CD14-positive monocyte (primary cell): Measurements from ENCODE around the gene JARID2. TPM values are rescaled to one million over a fixed set of nuclear protein-coding genes. Genes with fewer than 3 reads are reported as not detected.

ENCODE experiments used
- DNase-seq, 3 donors: peaks; one replicate each; pipeline ENCODE4 v3.0.0-alpha.2; 2011 to 2022
- H2AFZ ChIP-seq: 2 replicates; pipeline ENCODE4 v1.6.0; 2012; ENCODE audit warnings: mild to moderate bottlenecking, low read depth, low read length, inconsistent platforms; ENCODE audit not compliant: insufficient read depth, poor library complexity, severe bottlenecking
- H3K27ac ChIP-seq, 2 donors: 1 replicate in 1 of 2; 2 replicates in 1 of 2; pipeline ENCODE4 v1.5.1; 2012 to 2013; ENCODE audit warnings: low read length in 2 of 2, control low read depth in 1 of 2, inconsistent platforms in 1 of 2, low read depth in 1 of 2, mild to moderate bottlenecking in 1 of 2
- H3K27me3 ChIP-seq, 2 donors: one replicate each; pipeline versions ENCODE4 v1.6.0 to v1.6.1; 2011 to 2013; ENCODE audit warnings: low read length in 2 of 2; ENCODE audit not compliant: control insufficient read depth in 2 of 2, insufficient read depth in 2 of 2
- H3K36me3 ChIP-seq, 2 donors: replicated peaks in 1 of 2; 1 replicate in 1 of 2; 2 replicates in 1 of 2; pipeline versions ENCODE4 v1.5.1 to v1.6.1; 2012 to 2013; ENCODE audit warnings: low read length in 2 of 2, control low read depth in 1 of 2, inconsistent platforms in 1 of 2, mild to moderate bottlenecking in 1 of 2; ENCODE audit not compliant: insufficient read depth in 2 of 2, control insufficient read depth in 1 of 2
- H3K4me1 ChIP-seq, 2 donors: 1 replicate in 1 of 2; 2 replicates in 1 of 2; pipeline versions ENCODE4 v1.5.1 to v1.6.1; 2012 to 2013; ENCODE audit warnings: low read length in 2 of 2, control low read depth in 1 of 2, inconsistent platforms in 1 of 2, mild to moderate bottlenecking in 1 of 2, moderate library complexity in 1 of 2; ENCODE audit not compliant: insufficient read depth in 2 of 2, control insufficient read depth in 1 of 2
- H3K4me2 ChIP-seq: replicated peaks from 2 replicates; pipeline ENCODE3; 2012; ENCODE audit warnings: low read length, moderate library complexity, mild to moderate bottlenecking; ENCODE audit not compliant: poor library complexity, severe bottlenecking; ENCODE audit errors: extremely low read depth
- H3K4me3 ChIP-seq, 3 experiments: fragments of 200-600 bp in 1 of 3; sonication (generic) in 1 of 3; replicated peaks in 1 of 3; 1 replicate in 2 of 3; 2 replicates in 1 of 3; pipeline ENCODE4 v1.5.1; 2011 to 2013; ENCODE audit warnings: low read length in 3 of 3, mild to moderate bottlenecking in 3 of 3, control low read depth in 2 of 3, low read depth in 2 of 3, inconsistent platforms in 1 of 3, moderate library complexity in 1 of 3
- H3K79me2 ChIP-seq: 2 replicates; pipeline ENCODE4 v1.6.0; 2012; ENCODE audit warnings: mild to moderate bottlenecking, control low read depth, inconsistent platforms, low read length, moderate library complexity; ENCODE audit not compliant: insufficient read depth
- H3K9ac ChIP-seq: 2 replicates; pipeline ENCODE4 v1.6.0; 2017; ENCODE audit warnings: low read length, mild to moderate bottlenecking; ENCODE audit not compliant: insufficient read depth, poor library complexity, severe bottlenecking
- H3K9me3 ChIP-seq, 2 donors: replicated peaks in 1 of 2; 1 replicate in 1 of 2; 2 replicates in 1 of 2; pipeline versions ENCODE4 v1.5.1 to v1.6.1; 2012 to 2013; ENCODE audit warnings: low read length in 2 of 2, control low read depth in 1 of 2; ENCODE audit not compliant: control insufficient read depth in 1 of 2, insufficient read depth in 1 of 2
- H4K20me1 ChIP-seq: 2 replicates; pipeline ENCODE4 v1.6.0; 2012; ENCODE audit warnings: mild to moderate bottlenecking, low read length, control low read depth, moderate library complexity; ENCODE audit not compliant: insufficient read depth
- H3K27ac Mint-ChIP-seq, 7 donors: one replicate each; pipeline ENCODE4 v1.8.0; 2020; ENCODE audit warnings: mild to moderate bottlenecking in 7 of 7, mixed read lengths in 7 of 7, moderate library complexity in 6 of 7, inconsistent platforms in 2 of 7
- H3K27me3 Mint-ChIP-seq, 3 donors: one replicate each; pipeline ENCODE4 v1.8.0; 2021 to 2022; ENCODE audit warnings: low read depth in 3 of 3, mild to moderate bottlenecking in 3 of 3, mixed read lengths in 3 of 3, moderate library complexity in 3 of 3, inconsistent platforms in 1 of 3
- H3K36me3 Mint-ChIP-seq, 2 donors: one replicate each; pipeline ENCODE4 v1.8.0; 2020; ENCODE audit warnings: mixed read lengths in 2 of 2, inconsistent platforms in 1 of 2, mild to moderate bottlenecking in 1 of 2
- H3K4me1 Mint-ChIP-seq: one replicate; pipeline ENCODE4 v1.8.0; 2020; ENCODE audit warnings: mild to moderate bottlenecking, mixed read lengths
- H3K4me3 Mint-ChIP-seq, 2 donors: one replicate each; pipeline ENCODE4 v1.8.0; 2020; ENCODE audit warnings: mild to moderate bottlenecking in 2 of 2, mixed read lengths in 2 of 2, moderate library complexity in 1 of 2
- H3K9me3 Mint-ChIP-seq, 7 donors: one replicate each; pipeline ENCODE4 v1.8.0; 2020 to 2022; ENCODE audit warnings: mixed read lengths in 7 of 7, mild to moderate bottlenecking in 6 of 7, moderate library complexity in 6 of 7, inconsistent platforms in 2 of 7
- CTCF ChIP-seq: fragments of 200-600 bp; IDR thresholded peaks from one replicate; pipeline ENCODE4 v1.8.0; 2022; ENCODE audit warnings: antibody characterized with exemption, mild to moderate bottlenecking
- WGBS: methylation state at CpG from one replicate; pipeline ENCODE4 v1.1.5; 2013; ENCODE audit warnings: missing lambda C conversion rate; ENCODE audit not compliant: insufficient coverage; 5-methylcytosine and 5-hydroxymethylcytosine counted together
- intact Hi-C, 2 donors: fragments of 100-400 bp; cut with micrococcal nuclease; formaldehyde crosslinking; loops; one replicate each; pipeline versions ENCODE4 v1.15.0 to v1.15.1; 2023
- polyA plus RNA-seq, 3 donors: library from polyadenylated mRNA; depleted of rRNA in 1 of 3; unstranded in 2 of 3; stranded (reverse) in 1 of 3; fragments of 300-500 nt in 2 of 3; fragments of >200 nt in 1 of 3; fragmentation: Illumina TruSeq in 2 of 3; gene quantifications; 1 replicate in 2 of 3; 2 replicates in 1 of 3; pipeline ENCODE4 v1.2.3, GENCODE V29; 2012 to 2021

Gene JARID2
- polyA plus RNA-seq, 3 donors, result 6.8 to 17.5 (median 12.5) TPM

DNA sequence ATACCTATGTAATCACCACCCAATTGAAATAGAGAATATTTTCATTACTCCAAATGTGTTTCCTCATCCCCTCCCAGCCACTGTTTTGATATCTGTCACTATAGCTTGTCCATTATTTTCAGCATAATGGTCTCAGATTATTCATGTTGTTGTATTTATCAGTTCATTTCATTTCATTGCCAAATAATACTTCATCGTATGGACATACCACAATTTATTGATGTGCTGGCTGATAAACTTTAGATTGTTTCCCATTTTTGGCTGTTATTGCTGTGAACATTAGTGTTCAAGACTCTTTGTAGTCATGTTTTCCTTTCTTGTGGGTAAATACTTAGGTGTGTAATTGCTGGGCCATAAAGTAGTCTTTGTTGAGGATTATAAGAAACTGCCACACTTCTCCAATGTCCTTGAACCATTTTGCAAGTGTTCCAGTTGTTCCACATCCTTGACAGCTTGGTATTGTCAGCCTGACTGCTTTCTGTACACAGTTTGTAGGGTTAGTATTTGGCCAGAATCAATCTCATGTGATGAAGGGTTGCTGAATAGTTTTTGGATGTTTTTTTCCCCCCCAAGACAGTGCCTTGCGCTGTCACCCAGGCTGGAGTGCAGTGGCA, 44.3 kb downstream of the JARID2 start:
- Histone ChIP-seq H4K20me1 (peaks cover 100% of the 10 kb centered on the region), H3K27me3 (no peaks in the 10 kb centered on the region), H3K4me3 (no peak overlapping the region), H3K9me3 (no peaks in the 10 kb centered on the region), H3K4me2 (no peak overlapping the region), H3K27ac (peak overlapping the region in 1 of 2 donors; percentile 18), H3K4me1 (peaks cover 44 to 58% of the 10 kb centered on the region in 2 donors), H3K9ac (no peak overlapping the region), H3K79me2 (peaks cover 100% of the 10 kb centered on the region), H3K36me3 (peaks cover 0 to 11% of the 10 kb centered on the region in 2 donors), H2AFZ (no peak overlapping the region)
- peaks cover 0 to 4% (median 0%) of the 10 kb centered on the region in 3 donors for H3K27me3 Mint-ChIP-seq
- intact Hi-C loops, result no loop called here
- DNase-seq, result no peak
- no peak for TF ChIP-seq CTCF
- peaks cover 47 to 49% of the 10 kb centered on the region in 2 donors for H3K36me3 Mint-ChIP-seq
- H3K27ac Mint-ChIP-seq, result peak overlapping the region in 4 of 7 donors; percentile 40 to 82 (median 44)
- no CpG with 5 or more reads among the region's 2 CpGs for WGBS
- peaks cover 73% of the 10 kb centered on the region for H3K4me1 Mint-ChIP-seq
- no peaks in the 10 kb centered on the region for H3K9me3 Mint-ChIP-seq
- no peak overlapping the region for H3K4me3 Mint-ChIP-seq

DNA sequence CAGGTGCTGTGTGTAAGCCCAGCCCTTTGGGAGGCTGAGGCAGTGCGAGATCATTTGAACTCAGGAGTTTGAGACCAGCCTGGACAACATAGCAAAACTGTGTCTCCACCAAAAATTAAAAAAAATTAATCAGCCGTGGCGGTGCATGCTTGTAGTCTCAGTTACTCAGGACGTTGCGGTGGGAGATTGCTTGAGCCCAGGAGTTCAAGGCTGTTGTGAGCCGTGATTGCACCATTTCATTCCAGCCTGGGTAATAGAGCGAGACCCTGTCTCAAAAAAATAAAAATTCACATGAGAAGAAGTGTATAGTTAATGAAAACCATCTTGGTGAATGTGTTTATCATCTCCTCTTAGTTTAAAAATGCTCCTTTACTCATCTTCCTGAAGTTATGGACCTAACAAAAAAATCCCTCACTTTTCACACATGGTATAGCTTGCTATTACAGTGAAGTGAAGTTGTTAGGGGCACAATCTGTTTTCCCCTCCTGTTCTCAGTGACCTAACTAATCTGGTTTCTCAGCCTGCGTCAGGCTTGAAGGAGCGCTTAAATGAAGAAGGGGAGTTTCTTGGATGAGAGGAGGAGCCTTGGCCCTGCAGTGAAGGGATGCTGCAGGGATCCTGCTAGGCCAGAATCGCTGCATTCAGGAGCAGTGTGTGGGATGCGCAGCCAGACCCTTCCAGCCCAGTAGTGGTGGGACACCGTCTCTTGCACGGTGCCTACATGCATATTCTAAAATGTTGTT, 45.3 kb downstream of the JARID2 start:
- peaks cover 73% of the 10 kb centered on the region for H3K4me1 Mint-ChIP-seq
- intact Hi-C loops, result no loop called here
- H4K20me1 ChIP-seq, result peaks cover 100% of the 10 kb centered on the region
- H2AFZ ChIP-seq, result no peak overlapping the region
- H3K36me3 ChIP-seq, result peaks cover 0 to 11% of the 10 kb centered on the region in 2 donors
- no peak overlapping the region for H3K4me3 ChIP-seq
- H3K9me3 Mint-ChIP-seq, result no peaks in the 10 kb centered on the region
- no peak overlapping the region for H3K4me3 Mint-ChIP-seq
- no peak overlapping the region for H3K27ac ChIP-seq
- no peak for DNase-seq
- no peak overlapping the region for H3K9ac ChIP-seq
- H3K27me3 Mint-ChIP-seq, result peaks cover 0 to 4% (median 0%) of the 10 kb centered on the region in 3 donors
- peak overlapping the region in 4 of 7 donors; percentile 35 to 53 (median 42) for H3K27ac Mint-ChIP-seq
- H3K9me3 ChIP-seq, result no peaks in the 10 kb centered on the region
- H3K36me3 Mint-ChIP-seq, result peaks cover 44 to 49% of the 10 kb centered on the region in 2 donors
- H3K27me3 ChIP-seq, result no peaks in the 10 kb centered on the region
- H3K4me1 ChIP-seq, result peaks cover 41 to 55% of the 10 kb centered on the region in 2 donors
- no peak for TF ChIP-seq CTCF
- 69% methylated on average over 6 of the region's 13 CpGs for WGBS
- H3K4me2 ChIP-seq, result no peak overlapping the region
- H3K79me2 ChIP-seq, result peaks cover 100% of the 10 kb centered on the region
